Activated CD4-positive, alpha-beta T cell treated with anti-CD3 and anti-CD28 coated beads, Interleukin-2, amount 50 U/mL, for 1 hour (primary cell): Measurements from ENCODE around the gene PSMB3.

ENCODE experiments used
- DNase-seq: peaks from one replicate; pipeline ENCODE4 v3.0.0-alpha.2; 2020

Gene PSMB3

GRCh38 chr17:38752308-38753070, at the start of gene PSMB3:
Gene PSMB3 (plus strand): TSS chr17:38752741. CDS start chr17:38752827, 86 bp downstream.
- peak; percentile 92 for DNase-seq

- DNase-seq = no peak
Observed at GRCh38 chr17:38702916-38703741, 49.4 kb upstream of the PSMB3 start.

GRCh38 chr17:38703742-38704605, 48.6 kb upstream of the PSMB3 start:
- DNase-seq = peak; percentile 61

GRCh38 chr17:38704606-38705522, 47.7 kb upstream of the PSMB3 start, which contains the start of gene MLLT6:
Gene MLLT6 (plus strand): TSS chr17:38705273. CDS start chr17:38705633, 360 bp downstream.
- peak; percentile 79 for DNase-seq

GRCh38 chr17:38705523-38705802, 47.1 kb upstream of the PSMB3 start:
- DNase-seq = peak; percentile 20

- DNase-seq = no peak
Observed at GRCh38 chr17:38705803-38706504, 46.6 kb upstream of the PSMB3 start.

- no peak for DNase-seq
Observed at GRCh38 chr17:38706505-38707216, 45.9 kb upstream of the PSMB3 start.

GRCh38 chr17:38707678-38708351, 44.7 kb upstream of the PSMB3 start:
- DNase-seq = no peak

- no peak for DNase-seq
Observed at GRCh38 chr17:38709104-38709820, 43.3 kb upstream of the PSMB3 start.

GRCh38 chr17:38709864-38710603, 42.5 kb upstream of the PSMB3 start:
- no peak for DNase-seq

- DNase-seq = no peak
Observed at GRCh38 chr17:38710604-38710962, 42.0 kb upstream of the PSMB3 start.

GRCh38 chr17:38710985-38711384, 41.6 kb upstream of the PSMB3 start:
- no peak for DNase-seq

GRCh38 chr17:38711792-38712571, 40.6 kb upstream of the PSMB3 start:
- no peak for DNase-seq

- no peak for DNase-seq
Observed at GRCh38 chr17:38712593-38712992, 39.9 kb upstream of the PSMB3 start.

GRCh38 chr17:38713456-38714075, 39.0 kb upstream of the PSMB3 start:
- no peak for DNase-seq

- DNase-seq = no peak
Observed at GRCh38 chr17:38715216-38715943, 37.2 kb upstream of the PSMB3 start.
